ENCODE data around the gene HCK.

DNA sequence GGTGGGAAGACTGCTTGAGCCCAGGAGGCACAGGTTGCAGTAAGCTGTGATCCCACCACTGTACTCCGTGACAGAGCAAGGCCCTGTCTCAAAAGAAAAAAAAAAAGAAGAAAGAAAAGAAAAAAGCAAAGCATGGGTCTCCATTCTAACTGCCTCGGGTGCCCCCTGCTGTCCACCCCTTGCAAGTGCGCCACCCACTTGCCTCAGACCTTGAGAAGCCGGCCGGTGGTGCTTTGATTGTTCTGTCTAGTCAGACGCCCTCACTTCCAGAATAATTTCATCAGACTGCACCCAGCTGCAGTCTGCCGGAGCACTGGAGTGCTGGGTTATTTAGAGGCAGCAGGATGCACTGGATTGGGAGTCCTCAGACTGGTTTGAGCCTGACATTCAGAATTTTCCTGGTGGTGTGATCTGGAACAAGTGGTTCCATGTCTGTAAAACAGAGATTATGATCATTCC, 39.9 kb downstream of the HCK start:
- TF ChIP-seq, protein P1, sequence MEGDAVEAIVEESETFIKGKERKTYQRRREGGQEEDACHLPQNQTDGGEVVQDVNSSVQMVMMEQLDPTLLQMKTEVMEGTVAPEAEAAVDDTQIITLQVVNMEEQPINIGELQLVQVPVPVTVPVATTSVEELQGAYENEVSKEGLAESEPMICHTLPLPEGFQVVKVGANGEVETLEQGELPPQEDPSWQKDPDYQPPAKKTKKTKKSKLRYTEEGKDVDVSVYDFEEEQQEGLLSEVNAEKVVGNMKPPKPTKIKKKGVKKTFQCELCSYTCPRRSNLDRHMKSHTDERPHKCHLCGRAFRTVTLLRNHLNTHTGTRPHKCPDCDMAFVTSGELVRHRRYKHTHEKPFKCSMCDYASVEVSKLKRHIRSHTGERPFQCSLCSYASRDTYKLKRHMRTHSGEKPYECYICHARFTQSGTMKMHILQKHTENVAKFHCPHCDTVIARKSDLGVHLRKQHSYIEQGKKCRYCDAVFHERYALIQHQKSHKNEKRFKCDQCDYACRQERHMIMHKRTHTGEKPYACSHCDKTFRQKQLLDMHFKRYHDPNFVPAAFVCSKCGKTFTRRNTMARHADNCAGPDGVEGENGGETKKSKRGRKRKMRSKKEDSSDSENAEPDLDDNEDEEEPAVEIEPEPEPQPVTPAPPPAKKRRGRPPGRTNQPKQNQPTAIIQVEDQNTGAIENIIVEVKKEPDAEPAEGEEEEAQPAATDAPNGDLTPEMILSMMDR (conservative IDR thresholded peaks at IDR 0.05 in 1 of 2, IDR thresholded peaks at IDR 0.05 in 1 of 2; ENCODE audit: extremely low read depth in 1 of 2, insufficient read depth in 1 of 2, low read depth in 1 of 2, low read length in 2 of 2): peak; percentile 92 to 95
- no peak for TF ChIP-seq EZH2 (IDR thresholded peaks at IDR 0.05; ENCODE audit: borderline replicate concordance, low read length)

All from mammary epithelial cell (primary cell).